ENCODE results near the gene C4BPA. TPM values are rescaled to one million over a fixed set of nuclear protein-coding genes. Genes with fewer than 3 reads are reported as not detected.

Gene C4BPA
- total and polyA plus RNA-seq, 2 of the 8 experiments (the other 6 are each of a cell fraction or from before 2014, with no cell fraction given), result not detected

- 89% methylated on average over 5 of the region's 5 CpGs; no CpG with 5 or more reads in 1 of the 2 experiments for WGBS, 2 experiments (ENCODE audit: extremely low coverage in 1 of 2, insufficient coverage in 1 of 2, insufficient read length in 1 of 2, insufficient replicate concordance in 2 of 2, low coverage in 1 of 2, low lambda C conversion rate in 2 of 2, missing lambda C conversion rate in 1 of 2)
These were observed 36.4 kb upstream of the C4BPA start for GRCh38 chr1:207067665-207068064.

More at GRCh38 chr1:207067665-207068064, 36.4 kb upstream of the C4BPA start:
- H3K23me2 ChIP-seq (ENCODE audit: low read depth, low read length), result no peaks in the 10 kb centered on the region
- H3K9ac ChIP-seq (replicated peaks in 1 of 4; ENCODE audit: extremely low read depth in 1 of 4, low read depth in 3 of 4, low read length in 3 of 4), result no peak overlapping the region
- H3K4me3 ChIP-seq (ENCODE audit: extremely low read depth in 1 of 4, insufficient read depth in 2 of 4, low read depth in 3 of 4, low read length in 4 of 4), result no peak overlapping the region
- H2AK5ac ChIP-seq (ENCODE audit: low read depth, low read length), result no peak overlapping the region
- H3K27ac ChIP-seq (ENCODE audit: low read depth, low read length), result no peak overlapping the region
- H3K18ac ChIP-seq (ENCODE audit: extremely low read depth, low read length), result no peak overlapping the region
- no peak overlapping the region for H2BK12ac ChIP-seq (ENCODE audit: low read depth, low read length)
- H3K4me2 ChIP-seq (ENCODE audit: insufficient read depth in 1 of 2, low read depth in 2 of 2, low read length in 2 of 2), result no peak overlapping the region
- H3K14ac ChIP-seq (ENCODE audit: insufficient read length), result no peak overlapping the region
- no peak overlapping the region for H2AFZ ChIP-seq (ENCODE audit: low read length)
- no peak overlapping the region for H4K91ac ChIP-seq (replicated peaks; ENCODE audit: insufficient read length, low read length)
- no peaks in the 10 kb centered on the region for H3K27me3 ChIP-seq (replicated peaks in 1 of 4; ENCODE audit: control insufficient read depth in 3 of 4, extremely low read depth in 1 of 4, insufficient read depth in 3 of 4, low read length in 3 of 4)
- H2BK15ac ChIP-seq (ENCODE audit: low read length), result no peak overlapping the region
- H2BK120ac ChIP-seq (replicated peaks; ENCODE audit: low read depth, low read length), result no peak overlapping the region
- no peak overlapping the region for H2BK20ac ChIP-seq (ENCODE audit: low read length)
- peaks cover 0 to 2% of the 10 kb centered on the region in 2 experiments for H4K20me1 ChIP-seq (replicated peaks in 1 of 2; ENCODE audit: control insufficient read depth in 1 of 2, insufficient read depth in 2 of 2, low read length in 2 of 2)
- no peaks in the 10 kb centered on the region for H3K9me3 ChIP-seq (ENCODE audit: insufficient read depth in 2 of 2, low read depth in 1 of 2, low read length in 1 of 2)
- no peaks in the 10 kb centered on the region for H3K4me1 ChIP-seq (replicated peaks in 1 of 4; ENCODE audit: control insufficient read depth in 3 of 4, insufficient read depth in 4 of 4, low read length in 3 of 4)
- DNase-seq (ENCODE audit: low read depth in 1 of 2, low spot score in 2 of 2) (no peak), FAIRE-seq (no peak)
- H3K4ac ChIP-seq (replicated peaks; ENCODE audit: insufficient read length, low read depth, low read length), result no peak overlapping the region
- no peak overlapping the region for H4K8ac ChIP-seq (ENCODE audit: extremely low read depth, insufficient read depth, low read length)
- 0 out of 2 replicates have a peak, but pooled peaks cover 2% of the 10 kb centered on the region for H3K79me1 ChIP-seq (ENCODE audit: low read depth, low read length)
- H2BK5ac ChIP-seq (ENCODE audit: low read depth, low read length), result no peak overlapping the region
- no peak overlapping the region for H3K23ac ChIP-seq (ENCODE audit: insufficient read length)
- no peak for TF ChIP-seq MAX (IDR thresholded peaks at IDR 0.05)
- CTCF ChIA-PET (ENCODE audit: partially characterized antibody), result interaction anchor here (1.1 to 1.5 kb wide), 3 partner anchors 8 to 11 kb away, joined by 3 to 5 read pairs (median 4); no protein-coding TSS in a partner anchor
- H3K56ac ChIP-seq (replicated peaks; ENCODE audit: insufficient read length, low read depth, low read length), result no peak overlapping the region
- POLR2A ChIA-PET (ENCODE audit: partially characterized antibody), result interaction anchor here (0.9 kb wide), 1 partner anchor 13 kb away, joined by 3 read pairs; no protein-coding TSS in a partner anchor
- no peaks in the 10 kb centered on the region for H3K79me2 ChIP-seq (ENCODE audit: control insufficient read depth in 1 of 2, insufficient read depth in 2 of 2, low read length in 2 of 2)
- no peak overlapping the region for H4K5ac ChIP-seq (ENCODE audit: insufficient read length, low read depth, low read length)
- peaks cover 3 to 47% (median 33%) of the 10 kb centered on the region in 4 experiments for H3K36me3 ChIP-seq (ENCODE audit: control insufficient read depth in 2 of 4, insufficient read depth in 4 of 4, low read length in 3 of 4)
